HG03571 (cell line): ENCODE measurements around the gene TBC1D2.

Experiments
- ATAC-seq: cut with Tn5 transposase; IDR thresholded peaks from one replicate; pipeline ENCODE4 v1.9.1; 2021; ENCODE audit not compliant: unreplicated experiment

Gene TBC1D2

DNA sequence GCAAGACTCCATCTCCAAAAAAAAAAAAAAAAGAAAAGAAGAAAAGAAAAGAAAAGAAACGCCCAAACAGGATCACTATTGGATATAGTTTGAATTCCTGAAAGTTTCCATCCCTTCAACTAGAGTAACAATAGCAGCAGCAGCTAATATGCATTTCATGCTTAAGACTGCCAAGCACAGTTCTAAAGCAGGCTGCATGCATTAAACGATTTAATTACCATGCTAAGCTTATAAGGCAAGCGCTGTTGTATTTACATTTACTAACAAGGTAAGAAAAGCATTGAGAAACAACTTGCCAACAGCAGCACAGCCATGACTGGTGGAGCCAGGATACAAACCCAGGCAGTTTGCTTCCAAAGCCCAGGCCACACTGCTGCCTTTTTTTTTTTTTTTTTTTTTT lies 13.0 kb downstream of the TBC1D2 start:
- no peak for ATAC-seq

DNA sequence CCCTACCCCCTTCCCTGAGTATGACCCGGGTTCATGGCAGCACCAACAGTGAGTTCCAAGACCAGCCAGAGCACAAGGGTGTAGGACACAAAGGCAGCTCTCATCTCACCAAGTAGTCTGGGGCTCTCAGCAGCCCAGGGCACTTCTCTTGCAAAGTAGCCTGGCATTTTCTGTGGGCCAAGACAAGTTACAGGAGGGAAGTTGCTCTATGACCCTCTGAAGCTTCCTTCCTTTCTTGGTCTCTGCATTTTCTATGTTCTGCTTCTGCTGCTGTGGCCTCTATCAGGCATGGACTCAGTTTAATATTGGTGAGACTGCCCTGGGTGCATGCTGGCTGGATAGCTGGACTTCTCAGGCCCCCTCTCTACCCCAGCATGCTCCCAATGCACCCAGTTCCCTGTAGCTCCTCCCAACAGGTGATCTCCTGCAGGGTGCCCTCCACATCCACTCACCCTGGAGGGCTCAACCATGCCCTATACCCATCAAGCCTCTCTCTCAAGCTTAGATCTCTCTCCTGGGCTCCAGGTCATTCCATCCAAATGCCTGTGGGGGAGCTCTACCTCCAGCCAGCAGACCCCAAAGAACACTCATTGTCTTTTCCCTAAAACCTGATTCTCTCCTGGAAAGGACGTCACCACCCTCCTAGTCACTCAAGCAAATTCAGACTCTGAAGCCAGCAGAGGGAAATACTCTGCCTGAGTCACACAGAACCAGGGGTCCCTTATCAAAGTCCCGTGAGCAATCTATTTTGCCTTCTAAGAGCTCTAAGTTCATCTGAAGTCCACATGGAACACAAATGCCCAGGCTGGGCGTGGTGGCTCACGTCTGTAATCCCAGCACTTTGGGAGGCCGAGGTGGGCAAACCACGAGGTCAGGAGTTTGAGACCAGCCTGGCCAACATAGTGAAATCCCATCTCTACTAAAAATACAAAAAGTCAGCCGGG lies 13.8 kb downstream of the TBC1D2 start:
- no peak for ATAC-seq

GRCh38 chr9:98240475-98240874 lies 15.0 kb downstream of the TBC1D2 start:
- no peak for ATAC-seq

GRCh38 chr9:98236901-98237487 lies 18.5 kb downstream of the TBC1D2 start:
- ATAC-seq, result no peak

DNA sequence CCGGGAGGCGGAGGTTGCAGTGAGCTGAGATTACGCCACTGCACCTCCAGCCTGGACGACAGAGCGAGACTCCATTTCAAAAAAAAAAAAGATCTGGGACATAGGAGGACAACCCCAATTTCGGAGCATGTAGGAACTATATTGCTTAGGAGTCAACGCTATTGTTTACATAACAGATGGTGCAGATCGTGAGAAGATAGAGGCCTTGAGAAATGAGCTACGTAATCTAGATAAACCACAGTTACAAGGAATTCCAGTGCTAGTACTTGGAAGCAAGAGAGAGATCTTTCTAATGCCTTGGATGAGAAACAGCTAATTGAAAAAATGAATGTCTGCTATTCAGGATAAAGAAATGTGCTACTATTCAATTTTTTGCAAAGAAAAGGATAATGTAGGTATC lies 20.3 kb downstream of the TBC1D2 start:
- ATAC-seq, result no peak

DNA sequence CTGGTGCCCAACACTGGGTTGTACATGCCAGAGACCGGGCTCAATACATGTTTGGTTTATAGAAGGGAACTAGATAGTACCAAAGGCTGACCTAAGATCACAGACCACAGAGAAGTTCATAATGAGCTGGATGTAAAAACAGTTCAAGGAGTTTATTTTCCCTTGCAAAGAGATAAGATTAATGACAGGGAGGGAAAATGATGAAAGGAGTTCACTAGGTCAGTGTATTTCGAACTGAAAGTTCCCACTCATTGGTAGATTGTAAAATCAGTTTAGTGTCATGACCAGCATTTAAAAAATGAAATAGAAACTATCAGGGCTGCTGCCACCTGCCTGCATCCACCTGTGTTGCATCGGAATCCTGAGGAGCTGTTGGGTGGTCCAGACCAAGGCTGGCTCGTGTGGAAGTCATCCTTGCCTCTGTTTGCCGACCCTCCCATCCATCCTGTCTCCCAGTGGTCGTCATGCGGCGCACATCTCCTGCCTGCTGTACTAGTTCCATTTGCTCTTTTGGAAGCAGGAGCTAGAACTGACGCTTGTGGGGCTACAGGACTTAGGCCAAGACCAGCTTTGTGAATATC lies 21.1 kb downstream of the TBC1D2 start:
- ATAC-seq, result no peak

DNA sequence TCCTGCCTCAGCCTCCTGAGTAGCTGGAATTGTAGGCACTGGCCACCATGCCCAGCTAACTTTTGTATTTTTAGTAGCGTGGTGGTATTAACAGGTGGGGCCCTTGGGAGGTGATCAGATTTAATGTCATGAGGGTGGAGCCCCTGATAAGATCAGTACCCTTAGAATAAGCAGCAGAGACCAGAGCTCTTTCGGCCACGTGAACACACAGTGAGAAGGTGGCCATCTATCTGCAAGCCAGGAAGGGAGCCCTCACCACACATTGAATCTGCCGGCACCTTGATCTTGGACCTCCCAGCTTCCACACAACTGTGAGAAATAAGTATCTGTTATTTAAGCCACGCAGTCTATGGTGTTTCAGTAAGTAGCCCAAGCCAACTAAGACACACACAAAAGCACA lies 22.5 kb downstream of the TBC1D2 start:
- ATAC-seq, result no peak

- ATAC-seq, result no peak
These were observed 23.5 kb downstream of the TBC1D2 start for GRCh38 chr9:98231770-98232478.

GRCh38 chr9:98230789-98231188 lies 24.7 kb downstream of the TBC1D2 start:
- no peak for ATAC-seq

- no peak for ATAC-seq
These were observed 25.1 kb downstream of the TBC1D2 start for GRCh38 chr9:98230304-98230703.

DNA sequence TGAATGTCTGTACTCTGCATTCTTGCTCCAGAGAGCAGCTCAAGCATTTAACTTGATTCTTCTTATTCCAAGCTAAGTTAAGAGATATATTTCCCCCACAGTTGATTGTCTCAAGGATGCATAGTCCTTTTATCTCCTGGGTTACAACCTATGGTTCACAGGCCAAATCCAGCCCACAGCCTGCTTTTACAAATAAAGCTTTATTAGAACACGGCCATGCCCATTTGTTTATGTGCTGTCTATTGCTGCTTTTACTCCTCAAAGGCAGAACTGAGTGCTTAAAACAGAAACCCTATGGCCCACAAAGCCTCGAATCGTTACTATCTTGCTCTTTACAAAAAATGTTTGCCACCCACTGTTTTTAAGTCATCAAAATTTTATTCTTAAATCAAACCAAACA lies 25.8 kb downstream of the TBC1D2 start:
- no peak for ATAC-seq

DNA sequence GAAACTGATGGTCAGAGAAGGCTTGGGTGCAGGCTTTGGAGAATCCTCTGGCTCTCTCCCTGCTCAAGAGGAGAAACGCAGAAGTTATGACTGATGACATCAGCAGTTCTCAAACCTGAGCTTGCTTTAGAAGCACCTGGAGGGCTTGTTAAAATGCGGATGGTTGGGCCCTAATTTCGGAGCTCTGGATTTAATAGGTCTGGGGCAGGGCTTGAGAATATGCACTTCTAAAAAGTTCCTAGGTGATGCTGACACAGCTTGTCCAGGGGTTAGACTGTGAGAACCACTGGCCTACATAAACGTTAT lies 26.4 kb downstream of the TBC1D2 start:
- ATAC-seq, result no peak

GRCh38 chr9:98228392-98229089 lies 26.9 kb downstream of the TBC1D2 start:
- ATAC-seq, result no peak

GRCh38 chr9:98227883-98228282 lies 27.6 kb downstream of the TBC1D2 start:
- ATAC-seq, result no peak

DNA sequence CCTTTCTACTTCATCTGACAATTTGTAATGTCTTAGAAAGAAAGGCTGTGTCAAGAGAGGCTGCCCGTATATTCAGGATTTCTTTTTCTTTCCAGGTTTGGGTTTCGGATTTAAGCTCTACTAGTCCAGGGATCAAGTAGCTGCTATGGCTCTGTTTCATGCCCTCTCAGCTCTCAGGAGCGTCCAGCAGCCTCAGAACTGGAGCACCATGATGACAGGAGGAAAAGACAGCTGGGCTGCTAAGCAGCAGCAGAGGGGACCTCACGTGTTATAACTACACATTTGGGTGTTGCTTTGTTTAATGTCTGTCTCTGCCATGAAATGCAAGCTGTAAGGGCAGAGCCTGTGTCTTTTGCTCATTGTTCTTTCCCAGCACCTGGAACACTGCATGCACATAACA lies 28.5 kb downstream of the TBC1D2 start:
- no peak for ATAC-seq

DNA sequence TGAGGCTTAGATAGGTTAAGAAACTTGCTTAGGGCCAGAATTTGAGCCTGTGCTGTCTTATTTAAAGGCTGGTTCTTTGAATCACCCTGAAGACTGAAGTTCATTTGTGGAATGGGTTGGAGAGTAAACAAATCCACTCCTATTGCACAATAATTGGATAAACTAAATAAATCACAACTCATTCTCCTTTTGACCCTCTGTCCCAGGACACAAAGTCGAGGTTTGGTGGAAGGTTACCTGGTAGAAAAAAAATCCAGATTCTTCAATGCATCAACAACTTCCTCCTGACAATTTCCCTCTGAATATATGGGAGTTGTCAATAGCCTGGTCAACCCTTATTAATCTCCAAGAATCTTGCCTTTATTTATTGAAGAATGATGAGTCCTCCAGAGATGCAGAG lies 28.9 kb downstream of the TBC1D2 start:
- ATAC-seq, result no peak

DNA sequence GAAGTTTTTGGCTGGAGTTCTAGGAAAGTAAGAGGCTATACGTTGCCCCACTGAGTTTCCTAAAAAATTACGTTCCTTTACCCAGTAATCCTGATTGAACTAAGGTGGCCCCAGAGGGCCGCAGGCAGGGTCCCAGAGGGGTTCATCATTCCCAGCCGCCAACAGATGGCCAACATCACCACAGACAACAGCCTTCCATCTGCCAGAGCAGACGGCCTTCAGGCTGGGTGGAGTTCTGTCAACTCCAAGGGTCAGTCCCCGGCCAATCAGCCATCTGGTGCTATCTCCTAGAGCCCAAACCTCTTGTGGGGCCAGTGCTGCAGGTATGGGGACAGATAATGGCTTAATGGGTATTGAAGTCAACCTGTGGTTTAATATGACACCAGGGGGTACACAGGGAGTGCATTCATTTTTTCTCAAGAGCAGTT lies 30.4 kb downstream of the TBC1D2 start:
- ATAC-seq, result no peak

DNA sequence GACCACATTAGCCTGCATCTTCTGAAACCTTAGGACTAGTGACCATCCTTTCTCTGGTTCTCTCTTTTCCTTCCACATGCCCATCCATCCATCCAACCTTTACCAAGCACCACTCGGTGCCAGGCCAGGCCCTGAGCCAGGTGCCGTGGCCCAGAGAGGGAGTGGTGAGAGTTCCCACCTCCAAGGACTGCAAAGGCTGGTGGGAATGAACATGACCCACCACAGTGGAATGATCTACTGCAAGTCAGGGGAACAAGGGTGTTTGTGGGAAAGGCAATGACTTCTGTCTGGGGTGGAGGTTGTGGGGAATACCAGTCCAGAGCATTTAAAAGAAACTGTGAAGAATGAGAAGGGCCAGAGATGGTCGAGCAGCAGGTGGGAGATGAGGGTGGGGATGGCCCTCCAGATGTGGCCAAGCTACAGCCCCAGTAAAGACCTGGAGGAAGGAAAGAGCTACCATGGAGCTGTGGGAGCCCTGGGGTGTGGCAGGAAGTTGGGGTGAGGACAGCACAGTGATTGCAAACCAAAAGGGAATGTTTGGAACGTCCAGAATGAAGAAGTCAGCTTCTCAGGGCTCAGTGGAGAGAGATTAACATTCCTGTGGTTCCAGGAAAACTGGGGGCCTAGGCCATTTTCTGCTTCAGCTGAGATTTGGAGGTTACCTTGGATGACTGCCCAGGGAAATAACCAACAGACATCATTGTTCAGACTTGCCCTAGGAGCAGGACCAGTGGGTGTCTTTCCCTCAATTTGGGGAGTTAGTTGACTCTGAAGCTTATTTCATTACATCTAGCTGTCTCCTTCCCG lies 32.4 kb downstream of the TBC1D2 start:
- no peak for ATAC-seq

GRCh38 chr9:98220911-98221310 lies 34.5 kb downstream of the TBC1D2 start:
- no peak for ATAC-seq

DNA sequence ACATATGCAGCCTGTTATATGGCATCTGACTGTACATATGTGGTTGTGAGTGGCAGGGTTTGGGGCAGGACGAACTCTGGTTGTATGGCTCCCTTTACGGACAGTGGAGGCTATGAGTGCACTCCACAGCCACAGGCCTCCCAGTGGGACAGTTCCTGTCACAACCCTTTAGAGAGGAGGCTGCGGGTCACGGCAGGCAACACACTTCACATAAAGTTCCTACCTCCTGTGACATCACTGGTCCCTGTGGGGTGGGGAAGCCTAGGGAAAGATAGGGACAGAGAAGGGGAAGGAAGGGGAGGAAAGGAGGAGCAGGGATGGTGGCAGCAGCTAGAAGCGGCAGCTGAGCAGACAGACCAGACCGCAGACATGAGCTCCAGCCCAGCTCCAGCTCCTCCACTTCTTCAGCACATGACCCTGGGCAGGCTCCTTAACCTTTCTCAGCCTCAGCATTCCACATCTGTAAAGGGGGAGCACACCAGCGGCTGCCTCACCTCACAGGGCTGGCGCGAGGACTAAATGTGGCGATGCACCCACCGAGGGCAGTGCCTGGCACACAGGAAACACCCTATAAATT lies 35.6 kb downstream of the TBC1D2 start:
- no peak for ATAC-seq
